Lower leg skin (tissue), 3 donors: ENCODE measurements around the gene PRSS12.

Experiments used
- CTCF ChIP-seq, 3 donors: fragments of 450-650 bp; IDR thresholded peaks; one replicate each; pipeline ENCODE4 v1.5.1; 2016; ENCODE audit warnings: antibody characterized with exemption in 3 of 3, mild to moderate bottlenecking in 3 of 3, moderate library complexity in 2 of 3
- POLR2A ChIP-seq, 2 donors: fragments of 450-650 bp; IDR thresholded peaks; one replicate each; pipeline ENCODE4 v1.6.1; 2016 to 2017; ENCODE audit warnings: antibody characterized with exemption in 2 of 2, mild to moderate bottlenecking in 1 of 2, moderate library complexity in 1 of 2

DNA sequence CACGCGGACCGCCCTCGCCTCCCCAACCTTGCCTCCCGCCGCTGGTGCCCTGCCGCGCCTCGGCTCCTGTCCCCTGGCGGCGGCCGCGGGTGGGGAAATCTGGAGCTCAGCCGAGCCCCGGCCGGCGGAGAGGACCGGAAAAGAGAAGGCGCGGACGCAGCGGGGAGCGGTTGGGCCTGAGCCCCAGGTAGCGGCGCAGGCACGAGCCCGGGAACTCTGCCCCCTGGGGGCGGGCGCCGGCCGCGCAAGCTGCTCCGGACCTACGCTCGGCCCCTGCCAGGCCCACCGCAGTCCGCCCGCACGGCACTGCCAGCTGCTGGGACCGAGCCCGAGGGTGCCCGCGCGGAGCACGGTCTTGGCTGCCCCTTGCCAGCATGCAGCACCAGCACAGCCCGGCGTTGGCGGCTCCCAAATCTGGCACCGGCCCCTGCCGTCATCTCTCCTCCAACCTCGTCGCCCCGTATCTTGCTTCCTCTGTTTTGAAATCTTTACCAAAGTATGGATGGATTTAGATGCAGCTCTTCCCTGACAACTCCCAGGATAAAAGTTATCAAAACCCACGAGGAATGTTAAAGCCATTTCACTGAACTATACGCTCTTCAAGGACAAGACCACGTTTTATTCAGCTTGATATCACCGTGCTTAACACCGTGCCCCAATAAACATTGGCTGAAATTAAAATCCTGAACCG is at the start of gene PRSS12:
- TF ChIP-seq CTCF (IDR thresholded peaks at IDR 0.05) (no peak), POLR2A (IDR thresholded peaks at IDR 0.05) (no peak)
